ENCODE data around the gene ARHGAP44. TPM values are rescaled to one million over a fixed set of nuclear protein-coding genes. Genes with fewer than 3 reads are reported as not detected.

Gene ARHGAP44
- total RNA-seq, 2 donors from 2014 or later = 0.21 TPM; not detected in 1

DNA sequence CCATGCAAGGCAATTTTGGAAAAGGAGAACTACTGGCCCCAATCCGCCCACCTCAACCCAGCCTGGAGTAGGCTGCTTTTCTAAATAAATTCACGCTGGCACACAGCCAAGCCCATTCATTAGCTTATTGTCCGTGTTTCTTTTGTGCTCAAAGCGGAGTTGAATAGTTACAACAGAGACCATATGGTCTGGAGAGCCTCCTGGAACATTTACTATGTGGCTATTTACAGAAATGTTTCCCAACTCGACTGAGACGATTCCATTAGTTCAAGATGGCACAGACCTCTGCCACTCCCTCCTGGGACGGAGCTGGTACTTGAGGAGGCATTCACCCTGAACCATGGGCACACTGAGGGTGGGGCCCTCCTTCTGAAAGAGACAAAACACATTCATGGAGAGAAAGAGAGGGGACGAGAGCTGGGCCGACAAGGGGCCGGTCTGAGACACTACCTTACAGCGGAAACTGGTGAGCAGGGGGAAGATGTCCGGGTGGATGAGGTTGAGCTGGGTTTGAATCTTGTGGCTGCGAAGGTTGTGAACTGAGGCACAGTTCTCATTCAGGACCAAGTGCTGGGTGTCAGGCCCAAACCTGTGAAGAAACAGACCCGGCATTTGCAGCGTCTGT lies 212.8 kb downstream of the ARHGAP44 start:
- no peaks in the 10 kb centered on the region for H3K27me3 Mint-ChIP-seq
- H3K36me3 Mint-ChIP-seq = peaks cover 16% of the 10 kb centered on the region
- ATAC-seq (no peak), DNase-seq (ENCODE audit: low spot score) (no peak)
- H3K27ac Mint-ChIP-seq = no peak overlapping the region
- peaks cover 0 to 5% of the 10 kb centered on the region in 2 donors for H3K4me1 Mint-ChIP-seq (ENCODE audit: low read depth in 2 of 2)
- H3K9me3 Mint-ChIP-seq = no peaks in the 10 kb centered on the region
- no peak overlapping the region for H3K4me3 Mint-ChIP-seq

DNA sequence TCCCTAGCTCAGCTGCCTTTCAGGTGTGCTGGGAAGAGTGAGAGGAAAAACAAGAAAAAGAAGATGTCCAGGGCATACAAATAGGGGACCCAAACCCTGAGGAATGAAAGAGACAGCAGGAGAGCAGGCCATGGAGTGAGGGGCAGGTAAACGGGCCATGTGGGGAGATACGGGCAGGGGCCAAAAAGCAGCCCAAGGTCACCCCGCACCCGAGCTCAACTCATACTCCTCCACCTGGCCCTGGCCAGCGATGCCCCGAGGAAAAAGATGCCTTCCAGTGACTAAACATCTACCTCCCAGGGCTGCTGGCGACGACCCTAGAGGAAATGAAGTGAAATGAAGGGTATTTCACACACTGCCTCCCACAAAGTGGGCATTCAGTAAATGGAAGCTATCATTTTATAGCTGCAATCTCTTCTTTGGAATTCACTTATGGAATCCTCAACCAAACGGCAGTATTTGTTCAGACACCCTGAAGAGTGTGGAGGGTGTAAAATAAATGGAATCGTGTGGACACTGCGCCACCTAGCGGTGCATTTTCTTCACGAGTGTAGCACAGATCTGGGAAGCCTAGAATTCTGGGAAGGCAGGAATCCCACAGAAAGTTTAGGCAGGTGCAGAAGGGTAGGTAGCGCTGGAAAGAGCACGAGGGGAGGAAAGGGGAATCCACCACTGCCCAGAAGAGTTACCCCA lies 213.6 kb downstream of the ARHGAP44 start:
- Mint-ChIP-seq H3K27ac (no peak overlapping the region), H3K4me3 (no peak overlapping the region), H3K4me1 (ENCODE audit: low read depth in 2 of 2) (peaks cover 0 to 5% of the 10 kb centered on the region in 2 donors), H3K9me3 (no peaks in the 10 kb centered on the region), H3K36me3 (peaks cover 10% of the 10 kb centered on the region), H3K27me3 (no peaks in the 10 kb centered on the region)
- ATAC-seq (peak in 1 of 2 donors; percentile 61), DNase-seq (ENCODE audit: low spot score) (no peak)

DNA sequence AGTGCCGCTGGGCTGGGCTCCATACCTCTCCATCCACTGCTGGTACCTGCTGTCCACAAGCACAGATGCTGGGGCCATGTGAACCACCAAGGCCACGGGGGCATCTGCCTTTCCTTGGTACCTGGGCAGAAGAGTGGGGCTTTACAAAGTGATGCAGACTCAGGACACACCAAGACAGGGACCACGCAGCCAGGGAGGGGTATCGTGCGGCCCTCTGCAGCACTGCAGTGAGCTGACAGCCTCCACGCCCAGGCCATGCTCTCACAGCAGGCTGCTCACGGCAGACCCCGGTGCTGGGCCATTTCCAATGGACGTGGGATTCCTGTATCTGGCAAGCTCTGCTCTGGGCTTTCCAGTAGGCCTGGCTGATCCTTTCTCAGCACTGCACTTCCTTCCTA lies 214.2 kb downstream of the ARHGAP44 start:
- Mint-ChIP-seq H3K27me3 (no peaks in the 10 kb centered on the region), H3K4me1 (ENCODE audit: low read depth in 2 of 2) (peaks cover 0 to 5% of the 10 kb centered on the region in 2 donors), H3K27ac (peak overlapping the region in 1 of 2 donors; percentile 49), H3K9me3 (no peaks in the 10 kb centered on the region), H3K4me3 (no peak overlapping the region), H3K36me3 (peaks cover 11% of the 10 kb centered on the region)
- ATAC-seq = peak in 1 of 2 donors; percentile 43
- DNase-seq (ENCODE audit: low spot score) = no peak

DNA sequence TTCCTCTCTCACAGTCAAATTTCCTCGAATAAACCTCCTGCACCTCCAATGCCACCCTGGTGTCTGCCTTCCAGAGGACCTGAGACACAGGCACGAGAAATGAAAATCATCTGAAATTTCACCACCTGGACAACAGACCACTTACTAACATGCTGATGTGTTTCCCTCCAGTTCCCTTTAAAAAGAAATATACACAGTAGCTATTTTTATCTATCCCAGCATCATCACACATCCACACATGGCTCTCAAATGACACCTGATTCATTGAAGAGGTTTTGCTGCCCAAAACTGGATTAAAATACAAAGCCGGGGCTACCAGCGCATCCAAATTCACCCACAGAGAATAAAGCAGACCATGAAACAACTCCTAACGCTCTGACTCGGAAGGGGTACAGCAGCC lies 214.6 kb downstream of the ARHGAP44 start:
- DNase-seq (ENCODE audit: low spot score) = no peak
- H3K36me3 Mint-ChIP-seq = peaks cover 14% of the 10 kb centered on the region

DNA sequence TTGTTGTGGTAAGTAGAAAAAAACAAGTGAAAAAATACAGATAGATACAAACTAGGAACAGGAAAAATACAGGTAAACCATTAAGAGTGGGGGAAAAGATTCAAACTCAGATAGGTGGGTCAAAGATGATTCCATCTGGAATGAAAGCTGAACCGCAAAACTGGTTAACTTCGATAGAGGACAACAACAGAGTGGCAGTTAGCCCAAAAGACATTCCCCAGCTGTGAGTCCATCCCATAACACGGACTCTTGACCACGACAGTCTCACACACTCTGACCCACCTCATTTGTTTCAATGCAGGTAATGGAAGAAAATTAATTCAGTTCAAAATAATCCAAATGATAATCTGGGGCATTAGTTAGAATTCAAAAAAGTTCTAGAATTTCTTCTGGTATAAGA lies 215.0 kb downstream of the ARHGAP44 start:
- Mint-ChIP-seq H3K36me3 (peaks cover 14% of the 10 kb centered on the region), H3K4me1 (ENCODE audit: low read depth in 2 of 2) (peaks cover 0 to 5% of the 10 kb centered on the region in 2 donors), H3K27ac (peak overlapping the region in 1 of 2 donors; percentile 49), H3K4me3 (no peak overlapping the region), H3K9me3 (no peaks in the 10 kb centered on the region), H3K27me3 (no peaks in the 10 kb centered on the region)
- no peak for ATAC-seq
- no peak for DNase-seq (ENCODE audit: low spot score)

More for the DNA sequence above, 214.6 kb downstream of the ARHGAP44 start:
- H3K9me3 Mint-ChIP-seq = no peaks in the 10 kb centered on the region
- peak overlapping the region in 1 of 2 donors; percentile 49 for H3K27ac Mint-ChIP-seq
- H3K4me3 Mint-ChIP-seq = no peak overlapping the region
- peaks cover 0 to 5% of the 10 kb centered on the region in 2 donors for H3K4me1 Mint-ChIP-seq (ENCODE audit: low read depth in 2 of 2)
- no peak for ATAC-seq
- no peaks in the 10 kb centered on the region for H3K27me3 Mint-ChIP-seq

DNA sequence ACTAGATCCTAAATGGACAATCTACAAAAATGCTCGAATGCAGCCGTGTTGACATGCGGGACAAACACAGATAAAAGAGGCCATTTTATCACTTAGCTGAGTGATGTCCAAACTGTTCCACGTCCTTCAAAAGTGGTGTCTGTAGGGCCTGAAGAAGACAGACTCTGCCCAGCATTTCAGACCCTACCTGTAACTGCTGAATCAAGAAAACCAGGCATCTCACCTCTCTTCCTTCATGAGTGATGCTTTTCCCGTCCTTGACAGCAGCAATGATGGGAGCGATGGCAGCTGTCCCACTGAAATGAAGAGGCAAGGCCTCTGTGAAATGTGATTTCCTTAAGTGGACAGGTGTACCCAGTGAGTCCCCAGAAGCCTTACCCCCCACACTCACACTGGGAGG lies 216.2 kb downstream of the ARHGAP44 start:
- H3K27ac Mint-ChIP-seq = no peak overlapping the region
- H3K4me3 Mint-ChIP-seq = no peak overlapping the region
- H3K27me3 Mint-ChIP-seq = no peaks in the 10 kb centered on the region
- H3K36me3 Mint-ChIP-seq = peaks cover 17% of the 10 kb centered on the region
- H3K9me3 Mint-ChIP-seq = no peaks in the 10 kb centered on the region
- DNase-seq (ENCODE audit: low spot score) (no peak), ATAC-seq (no peak)
- peaks cover 0 to 5% of the 10 kb centered on the region in 2 donors for H3K4me1 Mint-ChIP-seq (ENCODE audit: low read depth in 2 of 2)

DNA sequence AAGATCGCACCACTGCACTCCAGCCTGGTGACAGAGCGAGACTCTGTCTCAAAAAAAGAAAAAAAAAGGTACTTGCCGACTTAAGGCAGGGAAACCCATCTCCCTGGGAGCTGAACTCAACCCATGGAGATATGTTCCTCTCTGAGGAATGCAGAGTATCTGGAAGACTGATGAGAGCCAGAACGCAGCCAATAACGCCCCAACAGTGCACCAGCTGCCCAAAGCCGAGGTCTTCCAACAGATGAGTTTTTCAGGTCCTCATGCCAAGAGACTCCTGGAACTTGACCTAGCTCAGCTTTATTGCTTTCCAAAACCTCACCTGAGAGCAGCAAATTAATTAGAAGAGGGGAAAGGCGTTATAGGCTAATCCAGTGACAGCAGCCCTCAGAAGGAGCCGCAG lies 219.2 kb downstream of the ARHGAP44 start:
- H3K4me3 Mint-ChIP-seq = no peak overlapping the region
- peaks cover 29% of the 10 kb centered on the region for H3K36me3 Mint-ChIP-seq
- DNase-seq (ENCODE audit: low spot score) (no peak), ATAC-seq (no peak)
- H3K27me3 Mint-ChIP-seq = no peaks in the 10 kb centered on the region
- H3K9me3 Mint-ChIP-seq = no peaks in the 10 kb centered on the region
- peaks cover 7 to 10% of the 10 kb centered on the region in 2 donors for H3K4me1 Mint-ChIP-seq (ENCODE audit: low read depth in 2 of 2)
- H3K27ac Mint-ChIP-seq = no peak overlapping the region

DNA sequence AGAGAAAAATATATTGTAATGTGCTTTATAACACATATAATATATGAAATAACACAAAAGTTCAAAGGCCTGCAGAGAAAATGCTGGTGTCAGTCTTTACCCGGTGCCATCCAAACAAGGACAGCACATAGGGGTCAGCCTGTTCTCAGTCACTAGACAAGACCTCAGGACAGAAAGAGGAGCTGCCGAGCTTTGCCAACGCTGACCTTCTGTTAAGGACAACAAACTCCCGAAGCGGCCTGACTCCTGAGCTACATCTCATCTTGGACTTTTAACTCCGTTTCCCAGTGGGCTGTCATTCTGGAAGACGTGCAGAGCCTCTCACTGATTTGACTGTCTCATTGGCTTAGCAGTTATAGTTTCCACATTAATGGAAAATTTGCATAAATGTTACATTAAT lies 221.7 kb downstream of the ARHGAP44 start:
- peaks cover 36% of the 10 kb centered on the region for H3K36me3 Mint-ChIP-seq
- ATAC-seq = no peak
- H3K9me3 Mint-ChIP-seq = no peaks in the 10 kb centered on the region
- peaks cover 13 to 16% of the 10 kb centered on the region in 2 donors for H3K4me1 Mint-ChIP-seq (ENCODE audit: low read depth in 2 of 2)
- H3K27me3 Mint-ChIP-seq = no peaks in the 10 kb centered on the region
- H3K4me3 Mint-ChIP-seq = no peak overlapping the region
- no peak for DNase-seq (ENCODE audit: low spot score)
- H3K27ac Mint-ChIP-seq = no peak overlapping the region

DNA sequence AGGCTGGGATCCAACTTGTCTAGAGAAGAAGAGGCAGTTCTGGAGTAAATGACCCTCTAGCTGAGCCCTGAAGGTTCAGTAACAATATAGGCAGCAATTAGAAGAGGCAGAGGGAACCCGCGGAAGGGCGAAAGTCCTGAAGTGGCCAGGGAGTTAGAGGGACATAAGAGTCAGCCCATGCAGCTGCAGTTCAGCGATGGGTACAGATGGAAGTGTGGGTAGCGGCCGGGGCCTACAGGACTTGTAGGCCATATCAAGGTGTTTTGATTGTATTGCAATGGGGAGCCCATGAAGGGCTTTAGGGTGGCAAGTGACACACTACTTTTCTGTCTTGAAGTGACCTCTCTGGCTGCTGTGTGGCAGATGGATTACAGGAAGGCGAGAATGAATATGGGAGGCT lies 225.5 kb downstream of the ARHGAP44 start:
- H3K9me3 Mint-ChIP-seq = no peaks in the 10 kb centered on the region
- H3K4me1 Mint-ChIP-seq (ENCODE audit: low read depth in 2 of 2) = peaks cover 24 to 27% of the 10 kb centered on the region in 2 donors
- H3K27ac Mint-ChIP-seq = no peak overlapping the region
- peak overlapping the region; percentile 15 for H3K4me3 Mint-ChIP-seq
- H3K36me3 Mint-ChIP-seq = peaks cover 31% of the 10 kb centered on the region
- H3K27me3 Mint-ChIP-seq = no peaks in the 10 kb centered on the region
- no peak for DNase-seq (ENCODE audit: low spot score)
- ATAC-seq = no peak

DNA sequence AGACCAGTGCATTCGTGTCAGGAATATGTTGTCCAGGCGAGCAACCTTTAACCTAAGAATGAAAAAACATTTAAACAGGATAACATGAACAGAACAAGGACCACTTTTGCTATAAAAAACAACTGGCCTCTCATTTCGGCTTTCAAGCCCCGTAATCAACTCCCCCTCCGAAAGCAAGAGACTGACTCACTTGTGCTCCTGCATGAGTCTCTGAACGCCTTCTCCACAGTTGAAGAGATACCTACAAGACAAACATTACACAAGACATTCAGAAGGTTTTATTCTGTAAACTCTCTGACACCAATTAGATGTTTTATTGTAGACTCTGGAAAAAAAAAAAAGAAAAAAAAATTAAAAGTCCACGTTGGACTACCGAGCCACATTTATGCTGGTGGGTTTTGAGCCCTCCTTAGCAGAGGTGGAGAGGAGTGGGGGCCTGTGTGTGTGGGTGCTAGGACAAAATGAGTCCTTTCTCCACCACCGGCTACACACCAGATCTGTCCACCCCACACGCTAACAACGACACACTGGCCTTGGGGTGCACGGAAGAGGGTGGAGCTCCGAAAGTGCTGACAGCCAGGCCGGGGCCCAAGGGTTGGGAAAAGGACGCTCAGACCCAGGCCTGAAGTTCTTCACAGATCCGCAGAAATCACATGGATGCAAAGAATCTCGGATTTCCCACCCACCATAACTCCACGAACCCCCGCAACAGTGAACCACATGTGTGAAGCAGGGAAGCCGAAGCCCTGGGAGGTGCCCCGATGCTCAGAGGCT lies 227.8 kb downstream of the ARHGAP44 start:
- ATAC-seq (peak; percentile 2 to 42), DNase-seq (ENCODE audit: low spot score) (no peak)
- Mint-ChIP-seq H3K4me3 (peak overlapping the region; percentile 99), H3K4me1 (ENCODE audit: low read depth in 2 of 2) (peaks cover 17 to 23% of the 10 kb centered on the region in 2 donors), H3K9me3 (no peaks in the 10 kb centered on the region), H3K27ac (peak overlapping the region; percentile 96 to 98), H3K36me3 (peaks cover 18% of the 10 kb centered on the region), H3K27me3 (no peaks in the 10 kb centered on the region)

DNA sequence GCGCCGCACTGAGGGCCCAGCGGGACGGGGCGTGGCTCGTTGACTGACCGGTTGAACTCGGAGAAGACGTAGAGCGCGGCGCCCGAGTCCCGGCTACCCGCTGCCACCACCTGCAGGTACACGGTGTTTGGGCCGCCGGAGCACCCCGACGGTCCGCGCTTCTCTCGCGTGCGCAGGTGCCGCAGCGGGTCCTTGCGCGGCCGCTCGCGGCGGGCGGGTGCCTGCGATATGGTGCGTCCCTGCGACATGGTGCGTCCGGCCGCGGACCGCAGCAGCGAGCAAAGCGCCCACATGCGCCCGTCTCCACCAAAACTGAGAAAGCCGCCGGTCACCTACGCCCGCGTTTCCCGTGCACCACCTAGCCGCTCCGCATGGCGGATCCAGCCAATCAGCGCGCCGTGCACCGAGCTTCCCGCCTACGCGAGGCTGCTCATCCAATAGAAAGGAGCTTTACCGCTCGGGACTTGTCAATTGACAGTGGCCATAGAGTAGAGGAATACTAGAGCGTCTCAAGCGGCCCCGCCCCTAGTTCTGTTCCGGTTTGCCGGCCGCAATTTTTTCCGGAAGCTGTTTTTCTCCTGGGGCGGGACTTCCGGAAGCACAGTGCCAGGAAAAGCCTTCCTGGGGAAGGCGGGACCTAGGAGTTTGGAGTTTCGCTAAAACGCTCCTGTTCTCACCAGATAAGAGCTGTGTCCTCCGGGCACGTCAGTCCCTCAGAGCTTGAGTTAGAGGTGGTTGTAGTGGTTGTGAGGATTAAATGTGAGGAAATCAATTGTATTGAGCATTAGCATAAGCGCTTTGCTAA lies 228.6 kb downstream of the ARHGAP44 start, which contains the start of gene ELAC2:
TSS of gene ELAC2 (minus strand) at position 373 of the 805 bp plus-strand sequence. CDS start at position 293, 80 bp downstream.
- H3K9me3 Mint-ChIP-seq = no peaks in the 10 kb centered on the region
- H3K4me3 Mint-ChIP-seq = peak within 1 kb of the TSS; percentile 99
- DNase-seq (ENCODE audit: low spot score) (peak; percentile 99), ATAC-seq (peak; percentile 99)
- peaks cover 16% of the 10 kb centered on the region for H3K36me3 Mint-ChIP-seq
- H3K27ac Mint-ChIP-seq = peak within 1 kb of the TSS; percentile 96 to 98
- peaks cover 16 to 22% of the 10 kb centered on the region in 2 donors for H3K4me1 Mint-ChIP-seq (ENCODE audit: low read depth in 2 of 2)
- H3K27me3 Mint-ChIP-seq = no peaks in the 10 kb centered on the region

DNA sequence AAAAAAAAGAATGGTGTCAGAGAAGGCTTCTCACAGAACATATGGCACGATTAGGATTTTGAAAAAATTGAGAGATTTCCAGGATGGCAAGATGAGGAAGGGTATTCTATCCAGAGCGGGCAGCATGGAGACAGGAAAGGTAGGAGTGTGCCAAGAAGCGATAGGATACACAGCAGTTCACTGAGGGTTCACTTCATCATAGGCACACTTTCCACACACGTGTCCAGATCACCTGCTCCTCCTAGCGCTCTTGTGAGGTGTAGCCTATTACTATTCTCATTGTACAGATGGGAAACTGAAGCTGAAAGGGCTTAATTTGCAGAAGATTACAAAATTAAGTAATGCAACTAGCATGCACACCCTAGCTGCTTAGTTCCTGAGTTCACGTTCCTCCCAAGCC lies 234.7 kb downstream of the ARHGAP44 start:
- H3K36me3 Mint-ChIP-seq = no peaks in the 10 kb centered on the region
- no peak overlapping the region for H3K27ac Mint-ChIP-seq
- ATAC-seq (no peak), DNase-seq (ENCODE audit: low spot score) (no peak)
- H3K27me3 Mint-ChIP-seq = peaks cover 13 to 23% of the 10 kb centered on the region in 2 donors
- H3K4me1 Mint-ChIP-seq (ENCODE audit: low read depth in 2 of 2) = peaks cover 8 to 11% of the 10 kb centered on the region in 2 donors
- H3K4me3 Mint-ChIP-seq = no peak overlapping the region
- no peaks in the 10 kb centered on the region for H3K9me3 Mint-ChIP-seq

Measured in natural killer cell treated with Interleukin-12 subunit alpha and Interleukin-12 subunit beta and Interleukin-15 and Interleukin-18, amount 100 ng/mL, for 72 hours (primary cell).